ENCODE measurements around the gene TSNAXIP1. TPM values are rescaled to one million over a fixed set of nuclear protein-coding genes. Genes with fewer than 3 reads are reported as not detected.

TSNAXIP1 gene
- total RNA-seq, 1 donor from 2014 or later: 4.1 TPM

- DNase-seq (ENCODE audit: extremely low spot score, unreplicated experiment): no peak
- Mint-ChIP-seq H3K36me3 (ENCODE audit: unreplicated experiment) (peaks cover 31% of the 10 kb centered on the region), H3K27ac (ENCODE audit: unreplicated experiment) (no peak overlapping the region), H3K4me3 (ENCODE audit: unreplicated experiment) (no peak overlapping the region), H3K4me1 (ENCODE audit: unreplicated experiment) (peaks cover 4% of the 10 kb centered on the region), H3K27me3 (ENCODE audit: unreplicated experiment) (no peaks in the 10 kb centered on the region), H3K9me3 (ENCODE audit: unreplicated experiment) (no peaks in the 10 kb centered on the region)
- TF ChIP-seq CTCF (IDR thresholded peaks at IDR 0.05): no peak
Observed at GRCh38 chr16:67767953-67768352, 38.7 kb upstream of the TSNAXIP1 start.

- Mint-ChIP-seq H3K27me3 (ENCODE audit: unreplicated experiment) (no peaks in the 10 kb centered on the region), H3K27ac (ENCODE audit: unreplicated experiment) (no peak overlapping the region), H3K4me1 (ENCODE audit: unreplicated experiment) (peaks cover 12% of the 10 kb centered on the region), H3K9me3 (ENCODE audit: unreplicated experiment) (no peaks in the 10 kb centered on the region), H3K36me3 (ENCODE audit: unreplicated experiment) (peaks cover 36% of the 10 kb centered on the region), H3K4me3 (ENCODE audit: unreplicated experiment) (no peak overlapping the region)
- TF ChIP-seq CTCF (IDR thresholded peaks at IDR 0.05): no peak
- DNase-seq (ENCODE audit: extremely low spot score, unreplicated experiment): no peak
Observed at GRCh38 chr16:67770346-67770991, 36.2 kb upstream of the TSNAXIP1 start.

- no peak overlapping the region for H3K27ac Mint-ChIP-seq (ENCODE audit: unreplicated experiment)
- H3K9me3 Mint-ChIP-seq (ENCODE audit: unreplicated experiment): no peaks in the 10 kb centered on the region
- no peaks in the 10 kb centered on the region for H3K27me3 Mint-ChIP-seq (ENCODE audit: unreplicated experiment)
- TF ChIP-seq CTCF (IDR thresholded peaks at IDR 0.05): no peak
- no peak overlapping the region for H3K4me3 Mint-ChIP-seq (ENCODE audit: unreplicated experiment)
- peaks cover 26% of the 10 kb centered on the region for H3K36me3 Mint-ChIP-seq (ENCODE audit: unreplicated experiment)
- peaks cover 12% of the 10 kb centered on the region for H3K4me1 Mint-ChIP-seq (ENCODE audit: unreplicated experiment)
- no peak for DNase-seq (ENCODE audit: extremely low spot score, unreplicated experiment)
Observed at GRCh38 chr16:67773099-67773498, 33.6 kb upstream of the TSNAXIP1 start.

- Mint-ChIP-seq H3K36me3 (ENCODE audit: unreplicated experiment) (peaks cover 26% of the 10 kb centered on the region), H3K27me3 (ENCODE audit: unreplicated experiment) (no peaks in the 10 kb centered on the region)
- DNase-seq (ENCODE audit: extremely low spot score, unreplicated experiment): no peak
Observed at GRCh38 chr16:67773569-67774456, 32.9 kb upstream of the TSNAXIP1 start.

More at GRCh38 chr16:67773569-67774456, 32.9 kb upstream of the TSNAXIP1 start:
- Mint-ChIP-seq H3K4me3 (ENCODE audit: unreplicated experiment) (no peak overlapping the region), H3K27ac (ENCODE audit: unreplicated experiment) (no peak overlapping the region), H3K4me1 (ENCODE audit: unreplicated experiment) (peaks cover 12% of the 10 kb centered on the region), H3K9me3 (ENCODE audit: unreplicated experiment) (no peaks in the 10 kb centered on the region)
- TF ChIP-seq CTCF (IDR thresholded peaks at IDR 0.05): no peak

Measured in osteocyte (in vitro differentiated cells).